HG02763 (cell line): ENCODE data around the gene CEP112.
"Not testable (repeated sequence)": the region's sequence is repeated elsewhere in the genome, so short reads cannot be mapped to it uniquely, and the experiment has no call there.

Source experiments
- ATAC-seq: cut with Tn5 transposase; IDR thresholded peaks from one replicate; pipeline ENCODE4 v1.9.1; 2021; ENCODE audit warnings: mild to moderate bottlenecking, moderate library complexity; ENCODE audit not compliant: unreplicated experiment

Gene CEP112

DNA sequence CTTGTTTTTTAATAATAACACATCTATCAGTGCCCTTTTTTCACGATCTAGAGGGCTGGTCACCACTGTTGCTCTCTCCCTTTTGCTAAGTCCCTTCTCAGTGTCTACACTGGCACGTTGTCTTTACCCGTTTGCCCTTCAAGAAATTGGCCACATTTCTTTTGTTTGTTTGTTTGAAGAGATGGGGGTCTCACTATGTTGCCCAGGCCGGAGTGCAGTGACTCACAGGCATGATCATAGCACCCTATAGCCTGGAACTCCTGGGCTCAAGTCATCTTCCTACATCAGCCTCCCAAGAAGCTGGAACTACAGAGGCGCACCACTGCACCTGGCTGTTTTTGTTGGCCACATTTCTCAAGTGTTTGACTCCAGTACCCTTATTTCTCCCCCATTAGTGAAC is 492.5 kb downstream of the CEP112 start:
- ATAC-seq = no peak

DNA sequence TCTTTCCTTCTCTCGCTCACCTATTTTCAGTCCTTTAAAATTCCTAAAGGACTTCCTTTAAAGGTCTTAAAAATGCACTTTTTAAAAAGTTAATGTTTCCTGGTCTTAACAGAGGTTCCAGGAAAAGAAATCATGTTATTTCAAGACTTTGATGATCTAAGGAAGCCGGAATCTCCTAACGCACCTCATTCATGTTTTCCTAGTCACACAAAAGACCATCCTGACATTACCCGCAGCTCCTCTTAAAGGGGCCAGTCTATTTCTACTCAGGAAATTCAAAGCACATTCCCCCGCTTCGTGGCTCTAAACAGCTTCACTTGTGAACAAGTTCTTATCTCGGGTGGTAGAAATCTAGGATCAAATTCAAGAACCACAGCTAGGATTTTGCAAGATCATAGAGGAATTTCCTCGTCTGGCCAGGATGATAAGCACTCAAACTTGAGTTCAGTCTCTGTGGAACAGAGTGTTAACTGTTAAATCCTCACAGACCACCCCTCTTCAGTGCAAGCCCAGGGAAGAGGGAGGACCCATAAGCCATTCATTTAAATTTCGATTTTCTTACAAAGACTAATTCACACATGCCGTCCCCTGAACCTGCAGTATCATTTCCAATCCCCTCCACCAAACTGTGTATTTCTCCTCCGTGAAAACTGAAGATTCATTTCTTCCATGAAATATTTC is 493.4 kb downstream of the CEP112 start:
- no peak for ATAC-seq

DNA sequence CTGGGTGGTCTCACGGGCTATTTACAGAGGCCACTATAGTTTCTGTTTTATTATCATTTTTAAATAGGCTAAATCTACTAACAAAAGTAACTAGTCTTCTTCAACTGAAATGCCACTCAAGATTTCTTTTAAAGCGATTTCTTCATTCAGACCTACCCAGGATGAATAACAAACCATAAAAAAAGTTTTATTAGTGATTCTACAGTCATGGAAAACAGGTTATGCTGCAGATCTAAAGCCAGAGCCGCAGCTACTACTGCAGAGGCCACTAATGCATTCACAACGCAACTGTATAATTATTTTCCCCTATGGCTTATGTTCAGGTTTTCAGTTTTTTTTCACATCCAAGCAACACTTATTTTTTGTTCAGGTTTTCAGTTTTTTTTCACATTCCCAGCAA is 494.3 kb downstream of the CEP112 start:
- no peak for ATAC-seq

DNA sequence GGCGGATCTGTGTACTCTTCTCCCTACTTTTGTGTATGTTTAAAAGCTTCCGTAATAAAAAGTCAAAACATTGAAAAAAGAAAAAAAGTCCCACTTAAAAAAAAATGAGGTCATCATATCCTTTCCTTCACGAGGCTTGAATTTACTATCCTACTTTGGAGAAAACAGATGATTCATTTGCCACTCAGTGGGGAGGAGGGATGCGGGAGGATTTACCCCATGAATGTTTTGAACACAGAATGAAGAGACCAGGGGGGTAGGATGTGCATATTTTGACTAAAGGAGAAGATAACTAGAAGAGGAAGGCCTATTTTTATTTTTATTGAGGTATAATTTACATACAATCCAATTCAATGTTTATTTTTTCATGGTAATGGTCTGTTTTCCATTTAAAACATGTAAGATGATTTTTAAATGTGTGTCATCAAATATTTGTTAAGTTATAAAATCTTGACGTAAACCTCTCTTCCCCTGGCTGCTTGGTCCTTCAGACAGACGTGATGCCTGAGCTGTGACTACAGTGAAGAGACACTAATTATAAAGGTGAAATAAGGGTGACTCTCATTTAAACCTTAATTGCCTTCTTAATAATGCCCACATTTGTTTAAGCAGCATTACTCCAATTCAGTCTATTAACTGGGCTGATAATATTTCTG is 495.1 kb downstream of the CEP112 start:
- ATAC-seq = no peak

DNA sequence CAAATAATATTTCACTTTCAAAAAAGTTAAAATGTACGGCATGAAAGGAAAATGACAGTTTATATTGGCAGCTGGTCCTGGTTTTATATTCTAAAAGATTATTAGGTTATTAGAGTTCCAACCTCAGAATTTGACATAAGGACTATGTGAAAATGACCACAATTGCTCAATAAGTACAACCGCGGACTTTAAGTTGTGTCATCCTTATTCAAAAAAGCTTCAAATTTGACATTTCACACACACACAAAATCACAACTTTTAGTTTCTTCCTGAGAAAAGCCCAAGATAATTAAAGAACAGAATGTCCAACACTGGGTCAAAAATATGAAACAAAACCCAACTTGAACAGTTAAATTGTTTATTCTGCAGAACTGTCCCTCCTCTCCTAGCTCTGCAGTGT is 497.3 kb downstream of the CEP112 start:
- no peak for ATAC-seq

DNA sequence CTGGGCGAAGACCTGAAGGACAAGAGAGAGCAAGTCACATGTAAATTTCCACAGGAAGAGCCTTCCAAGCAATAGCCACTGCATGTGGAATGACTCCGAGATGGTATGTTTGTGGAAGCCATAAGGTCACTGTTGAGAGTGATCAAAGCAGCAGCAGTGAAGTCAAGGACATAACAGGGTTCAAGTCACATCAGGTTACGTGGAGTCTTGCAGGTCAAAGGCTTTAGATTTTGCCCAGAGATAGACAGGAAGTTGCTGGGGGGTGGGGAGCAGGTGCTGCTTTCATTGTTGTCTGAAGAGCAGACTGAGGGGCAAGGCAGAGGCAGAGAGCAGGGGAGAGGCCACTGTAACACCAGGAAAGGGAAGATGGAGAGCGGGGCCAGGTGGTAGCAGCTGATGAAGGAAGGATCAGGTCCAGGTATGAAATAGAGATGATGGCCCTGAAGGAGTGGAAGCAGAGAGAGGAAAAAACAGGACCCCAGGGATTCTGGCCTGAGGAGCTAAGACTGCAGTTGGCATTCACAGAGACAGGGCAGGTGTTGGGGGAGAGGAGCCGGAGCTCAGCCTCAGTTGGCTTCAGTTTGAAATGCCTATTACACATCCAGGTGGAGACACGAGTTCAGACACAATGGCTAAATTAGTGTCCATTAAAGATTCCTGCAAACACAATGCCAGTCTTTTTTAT is 501.2 kb downstream of the CEP112 start:
- no peak for ATAC-seq

DNA sequence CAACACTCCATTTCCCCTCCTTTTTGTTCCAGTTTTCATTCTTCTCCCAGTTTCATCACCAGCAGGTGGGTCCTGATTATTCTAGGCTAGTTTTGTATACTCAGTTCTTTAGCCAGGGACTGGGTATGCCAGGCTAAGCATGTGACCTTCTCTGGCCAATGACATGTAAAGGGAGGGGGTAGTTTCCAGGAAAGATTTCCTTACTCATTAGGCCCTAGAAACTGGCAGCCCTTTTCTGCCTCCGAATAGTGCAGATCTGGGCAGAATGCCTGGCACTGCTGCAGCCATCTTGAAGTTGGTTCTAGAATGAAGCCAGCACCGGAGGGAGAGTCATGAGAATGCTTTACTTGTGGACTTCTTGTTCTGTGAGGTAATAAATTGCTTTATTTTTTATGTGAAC is 503.6 kb downstream of the CEP112 start:
- ATAC-seq = no peak

DNA sequence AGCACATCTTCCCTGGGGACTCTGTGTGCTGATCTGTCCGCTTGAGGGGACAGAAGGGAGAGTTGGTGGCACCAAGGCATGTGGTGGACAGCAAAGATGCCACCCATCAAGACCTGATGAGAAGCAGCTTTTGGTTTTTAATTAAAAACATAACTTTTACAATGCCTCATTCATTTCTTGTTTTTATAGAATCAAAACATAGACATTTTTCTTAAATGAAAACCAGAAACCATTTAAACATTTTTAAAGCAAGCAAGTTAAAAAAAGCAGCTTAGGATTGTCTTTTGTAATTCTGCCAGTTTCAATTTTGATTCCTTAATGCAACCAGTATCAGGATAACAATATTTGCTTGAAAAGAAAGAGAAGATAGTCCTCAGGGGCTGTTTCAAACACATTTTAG is 506.8 kb downstream of the CEP112 start:
- no peak for ATAC-seq

DNA sequence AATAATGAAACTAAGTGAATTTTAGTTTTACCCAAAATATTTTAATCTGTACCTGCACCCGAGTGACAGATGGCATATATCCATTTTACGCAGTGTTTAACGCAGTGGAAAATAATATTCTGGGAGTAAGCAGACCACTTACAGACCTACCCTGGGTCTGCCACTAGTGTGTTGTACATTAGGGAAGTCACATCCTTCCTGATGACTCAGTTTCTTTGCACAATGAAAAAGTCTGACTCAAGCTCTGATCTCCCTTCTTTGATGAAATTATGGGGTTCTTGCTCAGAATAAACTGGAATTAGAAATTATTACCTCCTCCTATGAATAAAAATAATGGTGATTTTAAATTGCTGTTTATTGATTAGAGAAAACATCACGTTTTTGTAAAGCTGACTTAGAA is 507.3 kb downstream of the CEP112 start:
- ATAC-seq = no peak

DNA sequence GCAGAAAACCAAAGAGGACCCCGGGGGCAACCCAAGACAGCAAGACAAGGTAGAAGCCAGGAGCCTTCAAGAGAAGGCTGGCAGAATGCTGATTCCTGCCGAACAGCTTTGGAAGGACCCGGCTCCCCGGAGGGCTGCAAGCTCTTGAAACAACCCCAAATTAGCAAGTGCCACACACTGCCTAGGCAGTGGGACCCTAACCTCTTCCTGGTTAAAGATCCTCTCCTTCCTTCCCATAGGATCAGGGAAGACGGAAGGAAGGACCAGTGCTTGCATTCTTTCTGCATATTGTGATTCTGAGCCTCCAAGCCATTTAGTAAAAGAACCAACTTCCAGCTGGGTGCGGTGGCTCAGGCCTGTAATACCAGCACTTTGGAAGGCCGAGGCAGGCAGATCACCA is 508.5 kb downstream of the CEP112 start:
- no peak for ATAC-seq

DNA sequence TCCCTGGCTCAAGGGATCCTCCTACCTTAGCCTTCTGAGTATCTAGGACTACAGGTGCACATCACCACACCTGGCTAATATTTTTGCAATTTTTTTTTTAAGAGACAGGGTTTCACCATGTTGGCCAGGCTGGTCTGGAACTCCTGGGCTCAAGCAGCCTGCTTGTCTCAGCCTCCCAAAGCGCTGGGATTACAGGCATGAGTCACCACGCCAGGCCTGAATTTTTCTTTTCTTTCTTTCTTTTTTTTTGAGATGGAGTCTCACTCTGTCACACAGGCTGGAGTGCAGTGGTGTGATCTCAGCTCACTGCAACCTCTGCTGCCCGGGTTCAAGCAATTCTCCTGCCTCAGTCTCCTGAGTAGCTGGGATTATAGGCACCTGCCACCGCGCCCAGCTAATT is 510.2 kb downstream of the CEP112 start:
- not testable (repeated sequence) for ATAC-seq

DNA sequence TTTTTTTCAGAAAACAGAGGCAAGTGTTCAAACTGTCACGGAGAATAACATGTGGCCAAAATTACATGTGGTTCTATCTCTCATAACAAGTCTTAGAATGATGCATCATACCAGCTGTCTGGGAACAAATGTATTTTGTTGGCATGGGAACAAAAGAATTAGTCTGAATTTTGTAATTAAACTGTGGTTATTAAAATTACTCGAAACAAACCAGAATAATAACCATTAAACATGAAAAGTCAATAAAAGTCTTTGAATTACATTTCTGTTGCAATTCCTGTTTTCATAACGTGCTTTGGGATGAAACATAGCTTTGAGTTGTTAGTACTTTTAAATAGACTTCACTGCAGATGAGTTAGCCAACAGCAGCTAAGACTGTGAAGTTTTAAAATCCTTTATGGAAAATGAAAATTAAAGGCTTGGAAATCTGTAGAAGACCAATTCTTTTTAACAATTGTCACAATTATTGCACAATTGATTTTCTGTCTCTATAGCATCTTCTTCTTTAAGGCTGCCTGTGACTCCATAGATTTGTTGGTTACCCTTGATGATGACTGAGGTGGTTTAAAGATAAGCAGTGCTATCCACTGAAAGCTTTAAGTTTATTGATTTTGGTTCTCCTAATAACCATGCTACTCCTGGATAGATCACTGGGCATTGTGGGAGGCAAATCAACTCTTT is 512.6 kb downstream of the CEP112 start:
- ATAC-seq = no peak

DNA sequence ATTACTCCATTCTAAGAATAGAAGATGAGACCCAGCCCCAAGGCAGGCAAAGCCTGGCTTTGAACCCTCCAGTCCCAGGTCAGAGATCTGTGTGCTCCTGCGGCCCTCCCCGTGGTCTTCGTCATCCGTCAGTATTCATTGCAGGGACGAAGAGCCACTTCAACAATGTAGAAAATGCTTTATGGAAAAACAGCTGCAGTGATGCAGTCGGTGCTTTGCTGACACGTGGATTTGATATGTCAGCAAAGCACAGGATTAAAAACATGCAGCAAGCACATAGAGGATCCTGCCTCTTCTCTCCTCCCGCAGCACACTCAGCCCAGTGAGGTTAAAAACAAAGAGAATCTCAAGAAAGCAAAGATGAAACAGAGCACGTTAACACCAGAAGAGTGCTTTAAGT is 513.4 kb downstream of the CEP112 start:
- no peak for ATAC-seq

DNA sequence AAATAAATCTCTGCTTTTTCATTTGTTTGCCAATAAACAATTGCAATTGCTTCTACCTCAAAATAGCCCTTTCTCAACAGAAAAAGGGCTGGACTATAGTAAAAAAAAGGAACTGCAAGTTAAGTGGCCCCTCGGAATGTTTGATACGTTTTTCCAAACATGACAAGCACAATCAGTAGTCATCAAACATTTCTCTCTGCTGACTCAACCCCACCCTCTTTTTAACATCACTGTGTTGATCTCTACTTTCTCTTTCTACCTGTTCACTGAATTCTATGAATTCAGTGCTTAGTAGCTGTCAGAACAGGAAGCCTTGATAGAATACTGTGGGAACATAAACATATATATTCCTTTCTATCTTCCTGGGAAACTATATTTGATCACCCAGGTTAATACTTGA is 514.0 kb downstream of the CEP112 start:
- ATAC-seq = no peak

DNA sequence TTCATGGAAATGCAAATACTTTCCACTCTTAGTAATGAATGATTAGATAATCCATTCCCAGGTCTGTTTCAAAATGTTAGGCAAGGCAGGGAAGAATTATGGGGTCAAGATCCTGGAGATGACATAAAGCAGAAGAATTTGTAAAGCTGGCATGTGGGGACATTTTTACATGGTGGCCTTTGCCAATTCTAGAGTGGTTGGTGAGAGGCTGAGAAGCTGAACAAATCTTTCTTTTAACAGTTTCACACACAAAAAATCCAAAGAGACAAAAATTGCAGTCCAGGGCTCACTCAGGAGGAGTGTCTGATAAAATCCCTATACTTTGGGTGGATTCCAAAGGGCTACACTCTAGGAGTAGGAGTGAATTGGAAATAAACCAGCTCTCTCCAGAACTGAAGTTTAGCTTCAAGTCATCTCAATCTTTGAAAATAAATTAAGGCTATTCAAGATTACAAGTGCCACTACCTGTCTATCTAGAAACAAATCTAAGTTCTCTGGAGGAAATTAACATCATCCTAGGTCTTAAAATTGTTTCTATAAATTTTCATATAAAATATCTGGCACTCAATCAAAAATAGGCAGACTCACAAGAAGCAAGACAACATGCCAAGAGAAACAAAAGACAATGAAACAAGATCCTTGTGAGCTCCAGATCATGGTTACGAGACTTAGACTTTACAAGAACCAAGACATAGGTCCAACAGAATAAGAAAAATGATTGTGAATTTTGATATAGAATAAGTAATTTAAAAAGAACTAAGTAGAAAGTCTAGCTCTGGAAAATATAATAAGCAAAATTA is 517.5 kb downstream of the CEP112 start:
- no peak for ATAC-seq

DNA sequence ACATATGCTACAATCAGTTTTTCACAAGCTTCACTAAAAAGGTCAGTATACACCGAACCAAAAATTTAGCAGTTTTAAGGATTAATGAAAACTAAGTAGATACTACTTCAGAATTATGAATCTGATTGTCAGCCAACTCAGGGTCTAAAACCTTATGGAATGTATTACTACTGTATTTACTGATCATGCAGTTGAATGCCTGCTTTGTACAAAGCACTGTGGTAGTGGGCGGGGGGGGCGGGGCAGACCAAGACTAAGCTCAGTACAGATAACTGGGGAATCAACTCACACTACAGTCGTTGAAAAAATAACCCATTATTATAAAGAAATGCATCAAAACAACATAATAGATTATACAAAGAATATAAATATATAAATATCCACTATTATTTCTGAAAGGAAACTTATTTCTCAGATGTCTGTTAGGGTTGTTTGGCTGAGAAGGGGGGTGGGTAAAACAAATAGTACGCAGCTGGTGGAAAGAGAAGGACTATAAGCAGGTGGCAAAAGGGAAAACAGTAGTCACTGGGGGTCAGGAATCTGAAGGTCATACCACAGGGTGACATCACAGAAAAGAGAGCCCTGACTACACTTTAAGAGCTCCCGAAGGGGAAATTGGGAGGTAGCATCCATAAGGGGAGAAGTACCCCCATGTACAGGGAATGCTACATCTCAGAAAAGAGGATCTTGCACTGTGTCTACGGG is 521.1 kb downstream of the CEP112 start:
- no peak for ATAC-seq

DNA sequence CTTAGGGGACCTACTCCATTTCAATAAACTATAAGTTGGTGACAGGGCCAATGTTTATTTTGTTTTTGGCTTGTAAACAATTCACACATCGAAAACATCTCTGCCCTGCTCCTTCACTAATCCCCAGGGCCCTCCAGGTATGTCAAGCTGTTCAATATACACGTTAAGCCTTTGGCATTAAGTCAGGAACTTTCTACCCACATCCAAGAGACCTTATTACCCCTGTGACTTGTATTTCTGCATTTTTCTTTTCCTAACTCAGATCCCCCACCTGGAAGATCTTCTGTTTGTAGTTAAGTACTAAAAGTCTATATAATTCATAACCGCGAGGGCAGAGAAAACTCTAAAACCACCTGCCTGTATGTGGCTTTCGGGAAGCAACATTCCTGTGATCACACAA is 523.7 kb downstream of the CEP112 start:
- ATAC-seq = no peak

DNA sequence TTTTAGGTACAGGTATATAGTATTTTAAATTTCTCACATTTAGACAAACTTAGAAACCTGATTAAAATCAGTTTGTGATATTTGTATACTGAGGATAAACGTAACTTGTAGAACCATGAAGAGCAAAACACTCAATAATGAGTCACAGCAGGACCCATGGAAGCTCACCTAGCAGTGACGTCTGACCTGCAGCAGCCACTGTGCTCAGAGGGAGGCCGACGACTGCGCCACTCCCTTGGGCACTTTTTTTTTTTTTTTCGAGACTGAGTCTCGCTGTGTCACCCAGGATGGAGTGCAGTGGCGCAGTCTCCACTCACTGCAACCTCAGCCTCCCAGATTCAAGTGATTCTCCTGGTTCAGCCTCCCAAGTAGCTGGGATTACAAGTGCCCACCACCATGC is 524.3 kb downstream of the CEP112 start:
- no peak for ATAC-seq

DNA sequence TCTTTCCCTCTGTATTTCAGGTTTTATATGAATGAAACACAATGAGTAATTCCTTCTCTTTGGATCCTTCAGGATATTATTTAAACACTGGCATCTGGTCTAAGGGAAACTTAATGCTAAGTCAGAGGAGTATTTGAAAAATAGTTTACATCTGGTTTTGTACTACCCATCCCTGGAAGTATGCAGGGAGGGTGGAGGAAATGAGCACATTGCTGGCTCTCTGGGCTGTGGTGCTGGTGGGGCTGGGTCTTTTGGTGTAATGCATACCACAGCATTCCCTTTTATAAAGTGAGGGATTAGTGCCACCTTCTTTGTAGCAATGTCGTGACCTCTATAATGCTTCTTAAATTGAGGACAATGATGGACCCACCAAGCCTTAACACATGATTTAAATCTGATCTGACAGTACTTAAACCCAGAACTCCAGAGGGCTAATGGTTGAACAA is 525.0 kb downstream of the CEP112 start:
- ATAC-seq = no peak

DNA sequence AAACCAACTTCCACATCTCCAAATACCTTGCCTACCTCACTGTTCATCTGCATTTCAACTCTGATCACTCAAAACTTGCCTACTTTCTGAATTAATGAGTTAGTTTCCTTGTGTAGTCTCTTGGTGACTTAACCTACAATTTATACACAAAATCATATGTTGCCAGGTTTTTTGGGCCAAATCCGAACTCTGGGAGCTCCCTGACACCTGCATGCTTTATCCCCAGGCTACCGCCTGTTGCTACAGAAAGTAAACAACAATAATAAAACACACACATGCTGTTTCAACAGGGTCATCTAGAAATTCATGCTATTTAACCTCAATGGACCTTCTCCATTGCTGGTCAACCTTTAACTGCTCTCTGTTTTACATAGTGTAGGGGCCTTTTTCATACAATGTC is 526.0 kb downstream of the CEP112 start:
- ATAC-seq = no peak
